Vagina (tissue), 2 donors: ENCODE data around the gene HPS3.
"Not testable (repeated sequence)": the region's sequence is repeated elsewhere in the genome, so short reads cannot be mapped to it uniquely, and the experiment has no call there.

ENCODE experiments used
- POLR2A ChIP-seq, 2 donors: fragments of 450-650 bp; IDR thresholded peaks; one replicate each; pipeline ENCODE4 v1.6.1; 2017; ENCODE audit warnings: antibody characterized with exemption in 2 of 2, mild to moderate bottlenecking in 2 of 2, moderate library complexity in 2 of 2
- TF ChIP-seq, protein P1 (sequence below), 3 experiments: fragments of 450-650 bp in 2 of 3; fragments of 200-600 bp in 1 of 3; sonication (generic) in 1 of 3; IDR thresholded peaks; one replicate each; pipeline ENCODE4 v1.5.1; 2017 to 2019; ENCODE audit warnings: antibody characterized with exemption in 3 of 3, mild to moderate bottlenecking in 2 of 3, moderate library complexity in 2 of 3

DNA sequence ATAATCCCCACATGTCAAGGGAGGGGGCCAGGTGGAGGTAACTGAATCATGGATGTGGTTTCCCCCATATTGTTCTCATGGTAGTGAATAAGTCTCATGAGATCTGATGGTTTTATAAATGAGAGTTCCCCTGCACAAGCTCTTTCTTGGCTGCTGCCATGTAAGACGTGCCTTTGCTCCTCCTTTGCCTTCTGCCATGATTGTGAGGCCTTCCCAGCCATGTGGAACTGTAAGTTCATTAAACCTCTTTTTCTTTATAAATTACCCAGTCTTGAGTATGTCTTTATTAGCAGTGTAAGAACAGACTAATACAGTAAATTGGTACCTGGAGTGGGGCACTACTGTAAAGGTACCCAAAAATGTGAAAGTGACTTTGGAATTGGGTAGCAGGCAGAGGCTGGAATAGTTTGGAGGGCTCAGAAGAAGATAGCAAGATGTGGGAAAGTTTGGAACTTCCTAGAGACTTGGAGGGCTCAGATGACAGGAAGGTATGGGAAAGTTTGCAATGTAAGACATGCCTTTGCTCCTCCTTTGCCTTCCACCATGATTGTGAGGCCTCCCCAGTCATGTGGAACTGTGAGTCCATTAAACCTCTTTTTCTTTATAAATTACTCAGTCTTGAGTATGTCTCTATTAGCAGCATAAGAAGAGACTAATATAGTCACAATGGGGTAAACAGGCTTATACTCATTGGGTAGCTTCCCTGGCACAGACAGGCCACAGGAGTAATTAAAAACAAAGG lies 90.1 kb downstream of the HPS3 start:
- TF ChIP-seq, protein P1, sequence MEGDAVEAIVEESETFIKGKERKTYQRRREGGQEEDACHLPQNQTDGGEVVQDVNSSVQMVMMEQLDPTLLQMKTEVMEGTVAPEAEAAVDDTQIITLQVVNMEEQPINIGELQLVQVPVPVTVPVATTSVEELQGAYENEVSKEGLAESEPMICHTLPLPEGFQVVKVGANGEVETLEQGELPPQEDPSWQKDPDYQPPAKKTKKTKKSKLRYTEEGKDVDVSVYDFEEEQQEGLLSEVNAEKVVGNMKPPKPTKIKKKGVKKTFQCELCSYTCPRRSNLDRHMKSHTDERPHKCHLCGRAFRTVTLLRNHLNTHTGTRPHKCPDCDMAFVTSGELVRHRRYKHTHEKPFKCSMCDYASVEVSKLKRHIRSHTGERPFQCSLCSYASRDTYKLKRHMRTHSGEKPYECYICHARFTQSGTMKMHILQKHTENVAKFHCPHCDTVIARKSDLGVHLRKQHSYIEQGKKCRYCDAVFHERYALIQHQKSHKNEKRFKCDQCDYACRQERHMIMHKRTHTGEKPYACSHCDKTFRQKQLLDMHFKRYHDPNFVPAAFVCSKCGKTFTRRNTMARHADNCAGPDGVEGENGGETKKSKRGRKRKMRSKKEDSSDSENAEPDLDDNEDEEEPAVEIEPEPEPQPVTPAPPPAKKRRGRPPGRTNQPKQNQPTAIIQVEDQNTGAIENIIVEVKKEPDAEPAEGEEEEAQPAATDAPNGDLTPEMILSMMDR (IDR thresholded peaks at IDR 0.05): not testable (repeated sequence)
- TF ChIP-seq POLR2A (IDR thresholded peaks at IDR 0.05): not testable (repeated sequence)
